ENCODE data around the gene METRNL.
"Not testable (repeated sequence)": the region's sequence is repeated elsewhere in the genome, so short reads cannot be mapped to it uniquely, and the experiment has no call there.

The METRNL gene

GRCh38 chr17:83038983-83039382 lies 40.4 kb upstream of the METRNL start:
- not testable (repeated sequence) for H3K27me3 ChIP-seq (ENCODE audit: control insufficient read depth, insufficient read depth, low read length); H3K4me1 ChIP-seq (ENCODE audit: control insufficient read depth, insufficient read depth, low read length); H3K9ac ChIP-seq (ENCODE audit: low read depth, low read length); H3K27ac ChIP-seq (ENCODE audit: low read depth, low read length); H3K4me3 ChIP-seq (ENCODE audit: low read depth, low read length); H3K36me3 ChIP-seq (ENCODE audit: control insufficient read depth, insufficient read depth, low read length)
- peaks cover 26% of the 10 kb centered on the region for H3K9me3 ChIP-seq (ENCODE audit: control insufficient read depth, insufficient read depth, low read length)

DNA sequence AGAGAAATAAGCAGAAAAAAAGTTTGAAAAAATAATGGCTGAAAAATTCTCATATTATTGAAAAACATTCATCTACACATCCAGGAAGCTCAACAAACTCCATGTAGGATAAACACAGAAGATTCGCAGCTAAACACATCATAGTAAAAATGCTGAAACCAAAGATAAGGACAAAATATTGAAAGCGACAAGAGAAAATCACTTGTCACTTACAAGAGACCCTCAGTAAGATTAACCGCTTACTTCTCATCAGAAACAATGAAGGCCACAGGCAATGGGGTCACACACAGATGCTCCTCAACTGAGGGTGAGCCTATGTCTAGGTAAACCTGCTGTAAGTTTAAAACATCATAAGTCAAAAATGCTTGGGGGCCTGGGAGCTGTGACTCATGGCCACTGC lies 38.1 kb upstream of the METRNL start:
- Histone ChIP-seq H3K4me3 (ENCODE audit: low read depth, low read length) (no peak overlapping the region), H3K9me3 (ENCODE audit: control insufficient read depth, insufficient read depth, low read length) (peaks cover 26% of the 10 kb centered on the region), H3K27ac (ENCODE audit: low read depth, low read length) (no peak overlapping the region), H3K9ac (ENCODE audit: low read depth, low read length) (no peak overlapping the region), H3K36me3 (ENCODE audit: control insufficient read depth, insufficient read depth, low read length) (peaks cover 10% of the 10 kb centered on the region; the same call in 1 of the 2 replicates), H3K4me1 (ENCODE audit: control insufficient read depth, insufficient read depth, low read length) (no peaks in the 10 kb centered on the region), H3K27me3 (ENCODE audit: control insufficient read depth, insufficient read depth, low read length) (no peaks in the 10 kb centered on the region)

- Histone ChIP-seq H3K9ac (ENCODE audit: low read depth, low read length) (no peak overlapping the region), H3K9me3 (ENCODE audit: control insufficient read depth, insufficient read depth, low read length) (peaks cover 26% of the 10 kb centered on the region), H3K27me3 (ENCODE audit: control insufficient read depth, insufficient read depth, low read length) (no peaks in the 10 kb centered on the region), H3K36me3 (ENCODE audit: control insufficient read depth, insufficient read depth, low read length) (peaks cover 17% of the 10 kb centered on the region; the same call in 1 of the 2 replicates), H3K27ac (ENCODE audit: low read depth, low read length) (no peak overlapping the region), H3K4me3 (ENCODE audit: low read depth, low read length) (no peak overlapping the region), H3K4me1 (ENCODE audit: control insufficient read depth, insufficient read depth, low read length) (no peaks in the 10 kb centered on the region)
Measured at GRCh38 chr17:83042522-83043158, 36.8 kb upstream of the METRNL start.

- H3K9me3 ChIP-seq (ENCODE audit: control insufficient read depth, insufficient read depth, low read length) = peaks cover 26% of the 10 kb centered on the region
- H3K27ac ChIP-seq (ENCODE audit: low read depth, low read length) = not testable (repeated sequence)
- peaks cover 17% of the 10 kb centered on the region; the same call in 1 of the 2 replicates for H3K36me3 ChIP-seq (ENCODE audit: control insufficient read depth, insufficient read depth, low read length)
Measured at GRCh38 chr17:83044479-83044878, 34.9 kb upstream of the METRNL start.

DNA sequence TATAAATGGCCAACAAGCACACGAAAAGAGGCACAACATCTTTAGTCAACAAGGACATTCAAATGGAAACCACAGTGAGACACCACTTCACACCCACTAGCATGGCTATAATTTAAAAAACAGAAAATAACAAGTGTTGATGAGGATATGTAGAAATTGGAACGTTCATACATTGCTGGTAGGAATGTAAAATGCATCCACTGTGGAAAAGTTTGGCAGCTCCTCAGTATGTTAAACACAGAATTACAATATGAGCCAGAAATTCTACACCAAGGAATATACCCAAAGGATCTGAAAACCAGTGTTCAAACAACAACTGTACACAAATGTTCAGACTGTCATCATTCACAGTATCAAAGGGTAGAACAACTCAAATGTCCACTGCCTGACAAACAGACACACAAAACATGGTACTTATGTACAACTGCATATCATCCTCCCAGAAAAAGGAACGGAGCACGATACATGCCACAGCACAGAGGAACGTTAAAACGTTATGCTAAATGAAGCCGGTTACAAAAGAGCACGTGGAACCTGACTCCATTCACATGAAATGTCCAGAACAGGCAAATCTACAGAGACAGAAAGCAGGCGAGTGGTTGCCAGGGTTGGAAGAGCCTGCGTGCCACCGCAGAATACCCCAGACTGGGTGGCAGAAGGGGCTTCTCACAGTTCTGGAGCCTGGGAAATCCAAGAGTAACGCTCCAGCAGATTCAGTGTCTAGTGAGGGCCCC lies 32.8 kb upstream of the METRNL start:
- peaks cover 14% of the 10 kb centered on the region; the same call in 1 of the 2 replicates for H3K36me3 ChIP-seq (ENCODE audit: control insufficient read depth, insufficient read depth, low read length)
- H3K27me3 ChIP-seq (ENCODE audit: control insufficient read depth, insufficient read depth, low read length) = no peaks in the 10 kb centered on the region
- H3K4me1 ChIP-seq (ENCODE audit: control insufficient read depth, insufficient read depth, low read length) = peaks cover 3% of the 10 kb centered on the region; the same call in 1 of the 2 replicates
- H3K4me3 ChIP-seq (ENCODE audit: low read depth, low read length) = no peak overlapping the region
- no peak overlapping the region for H3K27ac ChIP-seq (ENCODE audit: low read depth, low read length)
- H3K9me3 ChIP-seq (ENCODE audit: control insufficient read depth, insufficient read depth, low read length) = peaks cover 13% of the 10 kb centered on the region; the same call in 1 of the 2 replicates
- no peak overlapping the region for H3K9ac ChIP-seq (ENCODE audit: low read depth, low read length)

More at GRCh38 chr17:83044479-83044878, 34.9 kb upstream of the METRNL start:
- H3K9ac ChIP-seq (ENCODE audit: low read depth, low read length); H3K4me3 ChIP-seq (ENCODE audit: low read depth, low read length); H3K4me1 ChIP-seq (ENCODE audit: control insufficient read depth, insufficient read depth, low read length); H3K27me3 ChIP-seq (ENCODE audit: control insufficient read depth, insufficient read depth, low read length): not testable (repeated sequence)

DNA sequence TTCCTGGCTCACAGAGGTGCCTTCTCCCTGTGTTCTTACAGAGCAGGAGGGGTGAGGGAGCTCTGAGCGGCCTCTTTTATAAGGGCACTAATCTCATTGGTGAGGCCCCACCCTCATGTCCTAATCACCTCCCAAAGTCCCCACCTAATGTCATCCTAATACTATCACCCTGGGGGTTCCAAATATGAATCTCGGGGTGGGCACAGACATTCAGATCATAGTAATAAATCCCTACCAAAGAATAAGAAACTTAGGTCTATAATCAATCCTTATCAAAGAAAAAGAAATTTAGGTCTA lies 32.3 kb upstream of the METRNL start:
- Histone ChIP-seq H3K4me1 (ENCODE audit: control insufficient read depth, insufficient read depth, low read length) (peaks cover 4% of the 10 kb centered on the region; the same call in 1 of the 2 replicates), H3K4me3 (ENCODE audit: low read depth, low read length) (no peak overlapping the region), H3K36me3 (ENCODE audit: control insufficient read depth, insufficient read depth, low read length) (peaks cover 12% of the 10 kb centered on the region; the same call in 1 of the 2 replicates), H3K27me3 (ENCODE audit: control insufficient read depth, insufficient read depth, low read length) (no peaks in the 10 kb centered on the region), H3K9ac (ENCODE audit: low read depth, low read length) (no peak overlapping the region), H3K9me3 (ENCODE audit: control insufficient read depth, insufficient read depth, low read length) (peaks cover 8% of the 10 kb centered on the region; the same call in 1 of the 2 replicates), H3K27ac (ENCODE audit: low read depth, low read length) (no peak overlapping the region)

- not testable (repeated sequence) for H3K4me1 ChIP-seq (ENCODE audit: control insufficient read depth, insufficient read depth, low read length); H3K27ac ChIP-seq (ENCODE audit: low read depth, low read length); H3K36me3 ChIP-seq (ENCODE audit: control insufficient read depth, insufficient read depth, low read length); H3K27me3 ChIP-seq (ENCODE audit: control insufficient read depth, insufficient read depth, low read length); H3K4me3 ChIP-seq (ENCODE audit: low read depth, low read length); H3K9ac ChIP-seq (ENCODE audit: low read depth, low read length); H3K9me3 ChIP-seq (ENCODE audit: control insufficient read depth, insufficient read depth, low read length)
Measured at GRCh38 chr17:83047818-83048475, 31.5 kb upstream of the METRNL start.

GRCh38 chr17:83050651-83051395 lies 28.6 kb upstream of the METRNL start:
- H3K27me3 ChIP-seq (ENCODE audit: control insufficient read depth, insufficient read depth, low read length) = no peaks in the 10 kb centered on the region
- H3K9ac ChIP-seq (ENCODE audit: low read depth, low read length) = peak overlapping the region; percentile 70
- peak overlapping the region; percentile 80 for H3K4me3 ChIP-seq (ENCODE audit: low read depth, low read length)
- H3K9me3 ChIP-seq (ENCODE audit: control insufficient read depth, insufficient read depth, low read length) = no peaks in the 10 kb centered on the region
- H3K4me1 ChIP-seq (ENCODE audit: control insufficient read depth, insufficient read depth, low read length) = peaks cover 5% of the 10 kb centered on the region; the same call in 1 of the 2 replicates
- H3K36me3 ChIP-seq (ENCODE audit: control insufficient read depth, insufficient read depth, low read length) = peaks cover 8% of the 10 kb centered on the region; the same call in 1 of the 2 replicates
- no peak overlapping the region for H3K27ac ChIP-seq (ENCODE audit: low read depth, low read length)

DNA sequence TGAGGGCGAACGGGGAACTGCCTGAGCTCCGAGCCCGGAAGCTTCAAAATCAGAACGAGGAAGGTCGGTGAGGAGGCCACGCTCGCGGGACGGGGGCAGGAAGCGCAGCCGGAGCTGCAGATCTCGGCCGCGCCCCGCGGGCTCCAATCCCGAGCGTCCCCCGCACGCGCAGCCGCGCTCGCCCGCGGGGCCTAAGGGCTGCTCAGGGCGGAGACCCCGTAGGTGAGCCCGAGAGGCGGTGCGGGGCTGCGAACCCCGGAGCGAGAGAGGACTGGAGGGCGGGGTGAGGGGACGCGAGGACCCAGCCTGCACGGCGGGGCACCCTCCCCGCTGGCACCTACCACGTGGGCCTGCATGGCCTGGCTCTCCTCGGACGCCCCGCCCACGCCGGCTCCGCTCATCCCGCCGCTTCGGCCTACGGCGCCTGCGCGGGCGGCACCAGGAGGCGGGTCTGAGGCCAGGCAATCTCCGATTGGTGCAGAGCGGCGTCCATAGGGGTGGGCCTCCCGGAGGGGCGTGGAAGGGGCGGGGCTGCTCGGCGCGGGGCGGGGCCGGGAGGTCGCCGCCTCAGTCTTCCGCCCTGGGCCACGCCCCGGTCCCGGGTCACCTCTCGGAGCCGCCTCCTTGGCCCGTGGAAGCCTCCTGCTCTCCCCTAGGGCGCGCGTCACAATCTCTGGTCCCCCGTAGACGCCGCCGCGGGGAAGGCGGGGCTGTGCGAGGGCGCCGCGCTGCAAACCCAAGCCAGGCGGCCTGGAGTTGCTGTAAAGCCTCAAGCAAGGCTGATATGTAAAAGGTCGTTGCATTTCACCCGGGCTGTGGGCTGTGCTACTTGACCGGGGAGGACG lies 27.8 kb upstream of the METRNL start:
- peak overlapping the region; percentile 80 for H3K4me3 ChIP-seq (ENCODE audit: low read depth, low read length)
- peaks cover 5% of the 10 kb centered on the region; the same call in 1 of the 2 replicates for H3K4me1 ChIP-seq (ENCODE audit: control insufficient read depth, insufficient read depth, low read length)
- H3K9me3 ChIP-seq (ENCODE audit: control insufficient read depth, insufficient read depth, low read length) = no peaks in the 10 kb centered on the region
- H3K27me3 ChIP-seq (ENCODE audit: control insufficient read depth, insufficient read depth, low read length) = no peaks in the 10 kb centered on the region
- H3K27ac ChIP-seq (ENCODE audit: low read depth, low read length) = no peak overlapping the region
- H3K36me3 ChIP-seq (ENCODE audit: control insufficient read depth, insufficient read depth, low read length) = peaks cover 4% of the 10 kb centered on the region; the same call in 1 of the 2 replicates
- H3K9ac ChIP-seq (ENCODE audit: low read depth, low read length) = peak overlapping the region; percentile 70

DNA sequence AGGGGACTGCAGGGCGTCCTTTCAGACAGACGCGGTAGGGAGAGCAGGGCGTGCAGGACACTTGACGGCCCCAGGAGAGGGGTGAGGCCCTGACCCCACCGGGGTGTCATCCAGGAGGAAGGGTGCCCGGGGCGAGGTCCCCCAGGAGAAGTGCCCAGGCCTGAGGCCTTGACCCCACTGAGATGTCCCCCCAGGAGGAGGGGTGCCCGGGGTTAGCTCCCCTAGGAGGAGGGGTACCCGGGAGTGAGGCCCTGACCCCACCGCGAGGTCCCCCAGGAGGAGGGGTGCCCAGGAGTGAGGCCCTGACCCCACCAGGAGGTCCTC lies 27.2 kb upstream of the METRNL start:
- H3K4me3 ChIP-seq (ENCODE audit: low read depth, low read length) = peak overlapping the region; percentile 65
- H3K4me1 ChIP-seq (ENCODE audit: control insufficient read depth, insufficient read depth, low read length) = peaks cover 5% of the 10 kb centered on the region; the same call in 1 of the 2 replicates
- H3K9ac ChIP-seq (ENCODE audit: low read depth, low read length) = peak overlapping the region; percentile 51; the same call in 1 of the 2 replicates
- H3K9me3 ChIP-seq (ENCODE audit: control insufficient read depth, insufficient read depth, low read length) = no peaks in the 10 kb centered on the region
- no peaks in the 10 kb centered on the region for H3K27me3 ChIP-seq (ENCODE audit: control insufficient read depth, insufficient read depth, low read length)
- H3K36me3 ChIP-seq (ENCODE audit: control insufficient read depth, insufficient read depth, low read length) = no peaks in the 10 kb centered on the region
- H3K27ac ChIP-seq (ENCODE audit: low read depth, low read length) = no peak overlapping the region
